Hematopoietic multipotent progenitor cell treated with erythropoietin and hydrocortisone succinate and interleukin-3 and kit ligand, for 8 days (in vitro differentiated cells): ENCODE data around the gene GALM.
"Not testable (repeated sequence)": the region's sequence is repeated elsewhere in the genome, so short reads cannot be mapped to it uniquely, and the experiment has no call there.

ENCODE experiments used
- DNase-seq: peaks from one replicate; pipeline ENCODE4 v3.0.0-alpha.2; 2015

GALM gene

GRCh38 chr2:38683766-38684165 is 17.9 kb downstream of the GALM start:
- no peak for DNase-seq

DNA sequence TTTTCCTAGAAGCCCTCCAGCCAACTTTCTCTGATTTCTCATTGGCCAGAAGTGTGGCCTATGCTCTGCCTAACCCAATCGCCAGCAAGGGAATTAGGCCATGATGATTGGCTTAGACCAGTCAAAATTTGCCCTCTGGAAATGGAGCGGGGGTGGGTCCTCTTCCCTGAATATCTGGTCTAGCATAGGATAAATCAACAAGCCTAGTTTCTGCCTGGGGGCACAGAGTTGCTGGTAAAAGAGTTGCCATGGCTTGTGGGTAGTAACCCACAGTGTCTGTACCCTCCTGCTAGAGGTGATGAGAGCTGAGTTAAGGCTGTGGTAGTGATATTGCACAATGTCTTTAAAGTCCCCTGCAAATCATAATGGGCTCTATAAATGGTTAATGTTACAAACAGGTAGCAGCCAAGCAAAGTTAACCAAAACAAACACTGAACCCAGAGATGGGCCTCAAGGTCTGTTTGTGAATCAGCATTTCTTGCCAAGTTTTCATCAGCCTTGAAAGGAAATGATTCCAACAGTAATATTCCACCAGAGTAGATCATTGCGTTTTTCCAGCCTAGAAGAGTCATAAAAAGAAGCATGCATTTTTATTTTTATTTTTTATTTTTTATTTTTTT is 19.3 kb downstream of the GALM start:
- no peak for DNase-seq

DNA sequence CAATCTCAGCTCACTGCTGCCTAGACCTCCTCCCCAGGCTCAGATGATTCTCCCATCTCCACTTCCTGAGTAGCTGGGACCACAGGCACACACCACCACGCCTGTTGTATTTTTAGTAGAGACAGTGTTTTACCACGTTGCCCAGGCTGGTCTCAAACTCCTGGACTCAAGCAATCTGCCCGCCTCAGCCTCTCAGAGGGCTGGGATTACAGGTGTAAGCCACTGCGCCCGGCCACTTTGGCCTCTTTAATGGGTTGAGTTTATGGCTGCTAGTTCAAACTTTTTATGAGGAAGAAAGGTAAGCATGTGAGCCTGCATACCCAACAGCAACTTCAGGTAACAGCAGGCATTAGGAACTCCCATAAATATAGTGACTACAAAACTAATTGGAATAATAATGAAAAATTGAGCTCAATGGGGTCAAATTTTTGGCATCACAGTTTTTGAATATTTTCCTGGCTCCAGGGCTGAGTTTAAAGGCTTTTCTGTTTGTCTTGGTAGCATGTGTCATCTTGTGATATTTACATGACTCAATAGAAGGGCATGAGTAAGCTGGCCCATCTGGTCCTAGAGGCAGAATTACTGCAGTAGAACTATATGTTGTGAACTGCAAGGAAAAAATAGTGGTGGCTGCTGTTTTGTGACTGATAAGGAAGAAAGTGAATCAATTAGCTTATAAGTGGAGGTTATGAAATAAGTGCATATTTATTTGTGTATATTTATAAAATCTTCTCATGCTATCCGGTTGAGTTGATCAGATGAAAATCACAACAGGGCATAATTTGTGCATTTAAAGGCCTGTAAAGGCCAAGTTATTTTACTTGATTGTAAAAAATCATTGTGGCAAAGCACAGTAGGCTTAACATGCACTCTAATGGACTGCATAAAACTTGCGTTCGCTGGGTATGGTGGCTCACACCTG is 24.8 kb downstream of the GALM start:
- DNase-seq = peak; percentile 86

GRCh38 chr2:38691994-38692393 is 26.1 kb downstream of the GALM start:
- no peak for DNase-seq

GRCh38 chr2:38692636-38693318 is 26.9 kb downstream of the GALM start:
- no peak for DNase-seq

GRCh38 chr2:38697116-38697840 is 31.4 kb downstream of the GALM start:
- peak; percentile 30 for DNase-seq

- peak; percentile 25 for DNase-seq
Observed at GRCh38 chr2:38698467-38699003, 32.6 kb downstream of the GALM start.

DNA sequence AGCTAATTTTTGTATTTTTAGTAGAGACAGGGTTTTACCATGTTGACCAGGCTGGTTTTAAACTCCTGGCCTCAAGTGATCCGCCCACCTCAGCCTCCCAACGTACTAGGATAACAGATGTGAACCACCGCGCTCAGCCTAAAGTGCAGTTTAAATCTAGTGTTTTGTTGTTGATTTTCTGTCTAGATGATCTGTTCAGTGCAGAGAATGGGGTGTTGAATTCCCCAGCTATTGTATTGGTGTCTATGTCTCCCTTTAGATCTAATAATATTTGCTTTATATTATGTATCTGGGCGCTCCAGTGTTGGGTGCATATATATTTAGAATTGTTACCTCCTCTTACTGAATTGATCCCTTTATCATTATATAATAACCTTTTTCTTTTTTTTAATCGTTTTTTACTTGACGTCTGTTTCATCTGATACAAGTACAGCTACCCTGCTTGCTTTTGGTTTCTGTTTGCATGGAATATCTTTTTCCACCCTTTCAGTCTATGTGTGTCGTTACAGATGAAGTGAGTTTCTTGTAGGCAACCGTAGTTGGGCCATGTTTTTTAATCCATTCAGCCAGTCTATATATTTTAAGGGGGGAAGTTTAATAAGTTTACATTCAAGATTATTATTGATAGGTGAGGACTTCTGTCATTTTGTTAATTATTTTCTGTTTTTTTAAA is 34.3 kb downstream of the GALM start:
- no peak for DNase-seq

DNA sequence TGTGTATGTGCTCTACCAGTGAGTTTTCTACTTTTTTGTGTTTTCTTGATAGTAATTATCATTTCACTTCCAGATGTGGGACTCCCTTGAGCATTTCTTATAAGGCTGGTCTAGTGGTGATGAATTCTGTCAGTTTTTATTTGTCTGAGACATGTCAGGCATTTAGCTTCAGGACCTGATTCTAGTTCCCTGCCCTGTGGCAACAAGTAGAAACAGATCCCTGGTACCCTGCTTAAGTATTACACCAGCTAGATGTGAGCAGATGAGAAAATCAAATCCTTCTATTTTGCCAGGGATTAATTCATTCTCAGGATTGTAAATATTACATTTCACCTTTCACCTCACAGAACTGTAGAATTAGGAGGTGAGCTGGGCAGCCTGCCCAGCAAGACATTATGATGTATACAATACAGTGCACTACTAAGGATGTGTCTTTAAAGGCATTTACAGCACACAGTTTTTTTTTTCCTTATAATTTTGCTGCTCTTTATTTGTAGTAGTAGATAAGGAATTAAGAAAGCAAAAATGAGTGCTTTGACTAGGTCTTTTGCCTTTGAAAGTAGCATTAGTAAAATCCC is 35.1 kb downstream of the GALM start:
- DNase-seq = no peak

GRCh38 chr2:38701542-38701941 is 35.6 kb downstream of the GALM start:
- DNase-seq = no peak

GRCh38 chr2:38702413-38702812 is 36.5 kb downstream of the GALM start:
- DNase-seq = no peak

DNA sequence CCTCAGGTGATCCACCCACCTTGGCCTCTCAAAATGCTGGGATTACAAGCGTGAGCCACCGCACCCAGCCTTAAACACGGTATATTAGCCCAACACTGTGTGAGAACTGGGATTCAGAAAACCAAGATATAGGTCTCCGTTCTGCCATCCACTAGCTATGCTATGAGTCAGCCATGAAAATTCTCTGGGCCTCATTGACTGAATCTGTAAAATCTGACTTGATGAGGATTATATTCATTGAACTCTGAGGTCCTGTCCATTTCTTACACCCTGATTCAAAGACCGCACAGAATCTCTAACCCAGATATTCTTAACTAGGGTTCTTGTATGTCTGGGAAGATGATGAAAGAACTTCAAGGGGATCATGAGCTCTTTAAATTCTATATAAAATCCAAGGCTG is 37.4 kb downstream of the GALM start:
- not testable (repeated sequence) for DNase-seq

- no peak for DNase-seq
Observed at GRCh38 chr2:38704664-38705063, 38.8 kb downstream of the GALM start.

DNA sequence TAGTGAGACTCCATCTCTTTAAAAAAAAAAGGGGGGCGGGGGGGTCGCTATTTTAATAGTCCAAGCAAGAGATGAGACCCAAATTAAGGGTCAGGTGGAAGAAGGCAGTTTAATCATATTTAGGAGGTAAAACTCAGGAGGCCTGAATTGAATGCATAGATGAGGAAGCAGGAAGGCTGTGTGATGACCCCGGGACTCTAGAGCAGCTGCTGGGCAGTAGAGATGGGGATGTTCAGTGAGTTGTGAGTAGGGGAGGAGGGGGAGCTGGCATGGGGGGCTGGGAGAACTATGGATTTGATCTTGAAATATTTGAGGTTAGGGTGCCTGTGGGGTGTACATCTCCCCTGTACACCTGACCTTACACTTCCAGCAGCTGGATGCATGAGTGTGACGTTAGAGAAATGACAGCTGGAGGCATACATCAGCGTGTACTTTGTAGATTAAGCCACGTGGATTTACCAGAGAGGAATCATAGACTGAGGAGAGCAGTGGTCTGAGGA is 41.0 kb downstream of the GALM start:
- no peak for DNase-seq

DNA sequence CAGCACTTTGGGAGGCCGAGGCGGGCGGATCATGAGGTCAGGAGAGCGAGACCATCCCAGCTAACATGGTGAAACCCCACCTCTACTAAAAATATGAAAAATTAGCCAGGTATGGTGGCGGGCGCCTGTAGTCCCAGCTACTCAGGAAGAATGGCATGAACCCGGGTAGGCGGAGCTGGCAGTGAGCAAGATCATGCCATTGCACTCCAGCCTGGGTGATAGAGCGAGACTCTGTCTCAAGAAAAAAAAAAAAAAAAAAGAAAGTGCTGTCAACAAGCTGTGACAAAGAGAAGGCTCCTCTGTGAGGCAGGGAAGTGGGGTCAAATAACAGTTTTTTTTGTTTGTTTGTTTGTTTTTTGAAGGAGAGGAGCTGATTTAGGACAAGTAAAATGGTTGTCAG is 42.6 kb downstream of the GALM start:
- not testable (repeated sequence) for DNase-seq

DNA sequence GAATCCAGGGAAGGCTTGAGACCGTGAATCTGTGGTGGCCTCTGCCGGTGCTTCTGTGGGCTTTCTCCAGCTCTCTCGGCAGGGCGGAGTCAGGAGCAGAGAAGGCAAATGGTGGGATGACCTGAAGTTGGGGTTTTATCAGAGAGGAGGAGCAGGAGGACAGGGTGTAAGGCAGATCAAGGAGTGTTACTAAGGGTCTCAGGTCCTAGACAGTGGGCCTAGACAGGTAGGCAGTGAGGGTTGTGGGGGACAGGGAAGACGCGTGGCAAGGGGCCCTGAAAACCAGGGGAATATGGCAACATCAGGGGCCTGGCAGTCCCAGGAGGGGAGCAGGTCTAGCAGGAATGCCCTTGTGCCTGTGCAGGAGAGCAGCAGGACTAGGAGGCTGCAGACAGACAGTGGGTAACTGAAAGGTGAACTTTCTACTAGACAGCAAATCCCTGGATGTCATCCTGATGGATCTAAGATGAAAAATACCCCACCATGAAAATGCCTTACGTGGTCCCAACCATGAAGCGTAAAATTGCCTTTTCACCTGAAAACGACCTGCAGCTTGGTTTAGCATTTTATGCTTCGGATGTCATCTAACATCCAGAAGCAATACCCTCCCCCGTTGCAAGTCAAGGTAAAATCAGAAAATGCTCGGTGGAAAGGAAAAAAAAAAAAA is 43.1 kb downstream of the GALM start:
- DNase-seq = no peak

GRCh38 chr2:38709567-38710194 is 43.8 kb downstream of the GALM start:
- DNase-seq = no peak

- DNase-seq = no peak
Observed at GRCh38 chr2:38711558-38711957, 45.6 kb downstream of the GALM start.

DNA sequence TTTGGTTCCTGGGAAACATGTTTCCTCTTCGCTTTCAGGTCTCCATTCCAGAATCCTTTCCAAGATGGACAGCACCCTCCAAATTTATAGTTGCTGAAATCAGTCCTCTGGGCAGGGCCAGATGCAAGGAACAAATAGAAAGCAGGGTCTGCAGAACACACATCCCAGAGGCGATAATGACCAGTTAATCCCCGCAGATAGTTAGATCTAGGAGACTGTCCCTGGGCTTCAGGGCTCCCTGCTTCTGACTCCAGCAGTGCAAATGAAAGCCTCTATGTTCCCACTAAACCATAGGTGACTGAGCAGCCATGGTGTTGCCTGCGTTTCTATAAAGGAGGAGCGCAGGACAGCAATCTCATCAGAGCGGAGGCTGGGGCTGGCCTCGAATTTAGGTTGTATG is 46.5 kb downstream of the GALM start:
- DNase-seq = no peak

DNA sequence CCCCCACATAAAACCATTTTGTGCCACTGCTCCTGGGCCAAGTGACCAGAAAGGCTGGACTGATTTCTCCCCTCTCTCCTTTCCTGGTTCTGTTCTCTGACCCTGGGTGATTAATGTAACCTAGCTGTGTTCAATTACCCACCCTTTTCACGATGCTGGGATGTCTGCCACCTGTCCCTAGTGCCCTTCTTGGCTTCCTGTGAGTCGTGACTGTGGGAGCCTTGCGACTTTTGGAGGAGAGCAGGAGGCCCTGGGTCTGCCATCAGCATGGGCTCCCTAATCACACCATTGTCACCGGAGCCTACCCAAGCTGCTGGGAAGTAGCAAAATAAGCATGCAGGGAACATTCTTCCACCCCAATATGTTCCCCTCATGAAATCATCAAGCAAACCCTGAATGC is 47.0 kb downstream of the GALM start:
- DNase-seq = no peak

DNA sequence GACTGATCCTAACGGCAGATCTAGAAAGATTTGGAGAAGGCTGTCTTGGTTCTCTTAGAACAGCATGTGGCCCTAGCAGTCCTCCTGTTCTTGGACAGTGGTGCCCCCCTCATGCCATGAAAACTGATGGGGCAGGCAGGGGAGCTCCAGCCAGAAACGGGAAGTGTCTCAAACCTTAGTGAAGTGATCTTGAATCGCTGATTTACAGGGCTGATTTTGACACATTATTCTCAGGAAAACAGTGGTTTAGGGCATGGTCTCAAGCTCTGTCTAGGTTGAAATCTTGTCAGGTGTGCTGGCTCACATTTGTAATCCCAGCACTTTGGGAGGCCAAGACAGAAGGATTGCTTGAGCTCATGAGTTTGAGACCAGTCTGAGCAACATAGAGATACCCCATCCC is 47.4 kb downstream of the GALM start:
- DNase-seq = no peak
